Neutrophil (primary cell): ENCODE results near the gene GBGT1.
"Not testable (repeated sequence)": the region's sequence is repeated elsewhere in the genome, so short reads cannot be mapped to it uniquely, and the experiment has no call there.

Experiments used
- H3K27ac ChIP-seq: fragments of 200-600 bp; sonication (generic); 2 replicates; pipeline ENCODE4 v1.5.1; 2016; ENCODE audit warnings: mild to moderate bottlenecking, moderate library complexity
- H3K27me3 ChIP-seq: fragments of 200-600 bp; sonication (generic); 2 replicates; pipeline ENCODE4 v1.6.0; 2016; ENCODE audit warnings: mild to moderate bottlenecking
- H3K36me3 ChIP-seq: fragments of 200-600 bp; sonication (generic); 2 replicates; pipeline ENCODE4 v1.5.1; 2017
- H3K4me1 ChIP-seq, 2 experiments: fragments of 200-600 bp in 1 of 2; sonication (generic) in 1 of 2; 1 replicate in 1 of 2; 2 replicates in 1 of 2; pipeline versions ENCODE4 v1.5.1 to v1.6.1; 2013 to 2016; ENCODE audit warnings: low read depth in 1 of 2, low read length in 1 of 2, mild to moderate bottlenecking in 1 of 2, moderate library complexity in 1 of 2; ENCODE audit not compliant: control insufficient read depth in 1 of 2, insufficient read depth in 1 of 2
- H3K4me3 ChIP-seq, 2 experiments: fragments of 200-600 bp in 1 of 2; sonication (generic) in 1 of 2; 1 replicate in 1 of 2; 2 replicates in 1 of 2; pipeline ENCODE4 v1.5.1; 2013 to 2016; ENCODE audit warnings: low read depth in 1 of 2, low read length in 1 of 2, mild to moderate bottlenecking in 1 of 2, moderate library complexity in 1 of 2
- H3K9me3 ChIP-seq: fragments of 200-600 bp; sonication (generic); 2 replicates; pipeline ENCODE4 v1.5.1; 2016
- TF ChIP-seq, protein P1 (sequence below): fragments of 200-600 bp; sonication (generic); IDR thresholded peaks from 2 replicates; pipeline ENCODE4 v1.5.1; 2016; ENCODE audit warnings: antibody characterized with exemption

Gene GBGT1

GRCh38 chr9:133171161-133171961 is 7.6 kb upstream of the GBGT1 start:
- Histone ChIP-seq H3K27me3 (peaks cover 12% of the 10 kb centered on the region), H3K4me3 (no peak overlapping the region), H3K27ac (no peak overlapping the region), H3K36me3 (no peaks in the 10 kb centered on the region), H3K4me1 (no peaks in the 10 kb centered on the region), H3K9me3 (no peaks in the 10 kb centered on the region)
- TF ChIP-seq, protein P1, sequence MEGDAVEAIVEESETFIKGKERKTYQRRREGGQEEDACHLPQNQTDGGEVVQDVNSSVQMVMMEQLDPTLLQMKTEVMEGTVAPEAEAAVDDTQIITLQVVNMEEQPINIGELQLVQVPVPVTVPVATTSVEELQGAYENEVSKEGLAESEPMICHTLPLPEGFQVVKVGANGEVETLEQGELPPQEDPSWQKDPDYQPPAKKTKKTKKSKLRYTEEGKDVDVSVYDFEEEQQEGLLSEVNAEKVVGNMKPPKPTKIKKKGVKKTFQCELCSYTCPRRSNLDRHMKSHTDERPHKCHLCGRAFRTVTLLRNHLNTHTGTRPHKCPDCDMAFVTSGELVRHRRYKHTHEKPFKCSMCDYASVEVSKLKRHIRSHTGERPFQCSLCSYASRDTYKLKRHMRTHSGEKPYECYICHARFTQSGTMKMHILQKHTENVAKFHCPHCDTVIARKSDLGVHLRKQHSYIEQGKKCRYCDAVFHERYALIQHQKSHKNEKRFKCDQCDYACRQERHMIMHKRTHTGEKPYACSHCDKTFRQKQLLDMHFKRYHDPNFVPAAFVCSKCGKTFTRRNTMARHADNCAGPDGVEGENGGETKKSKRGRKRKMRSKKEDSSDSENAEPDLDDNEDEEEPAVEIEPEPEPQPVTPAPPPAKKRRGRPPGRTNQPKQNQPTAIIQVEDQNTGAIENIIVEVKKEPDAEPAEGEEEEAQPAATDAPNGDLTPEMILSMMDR = no peak

- Histone ChIP-seq H3K27me3 (peaks cover 18% of the 10 kb centered on the region), H3K36me3 (no peaks in the 10 kb centered on the region), H3K27ac (no peak overlapping the region), H3K4me1 (no peaks in the 10 kb centered on the region), H3K4me3 (no peak overlapping the region), H3K9me3 (no peaks in the 10 kb centered on the region)
- TF ChIP-seq, protein P1 = no peak
These were observed 7.0 kb upstream of the GBGT1 start for GRCh38 chr9:133170716-133171115.

DNA sequence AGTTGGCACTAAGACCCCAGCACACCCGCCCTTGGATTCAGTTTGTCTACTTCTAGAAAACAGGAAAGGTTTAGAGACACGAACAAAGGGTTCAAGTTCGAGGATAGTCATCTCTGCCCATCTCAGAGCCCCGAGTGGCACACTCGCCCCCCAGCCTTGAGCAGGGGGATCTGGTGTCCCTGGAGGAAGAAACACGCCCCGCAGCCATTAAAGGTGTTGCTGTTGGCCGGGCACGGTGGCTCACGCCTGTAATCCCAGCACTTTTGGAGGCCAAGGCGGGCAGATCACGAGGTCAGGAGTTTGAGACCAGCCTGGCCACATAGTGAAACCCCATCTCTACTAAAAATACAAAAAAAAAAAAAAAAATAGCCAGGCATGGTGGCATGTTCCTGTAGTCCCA is 6.0 kb upstream of the GBGT1 start:
- H3K27me3 ChIP-seq = peaks cover 22% of the 10 kb centered on the region
- not testable (repeated sequence) for H3K4me1 ChIP-seq, H3K36me3 ChIP-seq, H3K9me3 ChIP-seq, H3K4me3 ChIP-seq, H3K27ac ChIP-seq

DNA sequence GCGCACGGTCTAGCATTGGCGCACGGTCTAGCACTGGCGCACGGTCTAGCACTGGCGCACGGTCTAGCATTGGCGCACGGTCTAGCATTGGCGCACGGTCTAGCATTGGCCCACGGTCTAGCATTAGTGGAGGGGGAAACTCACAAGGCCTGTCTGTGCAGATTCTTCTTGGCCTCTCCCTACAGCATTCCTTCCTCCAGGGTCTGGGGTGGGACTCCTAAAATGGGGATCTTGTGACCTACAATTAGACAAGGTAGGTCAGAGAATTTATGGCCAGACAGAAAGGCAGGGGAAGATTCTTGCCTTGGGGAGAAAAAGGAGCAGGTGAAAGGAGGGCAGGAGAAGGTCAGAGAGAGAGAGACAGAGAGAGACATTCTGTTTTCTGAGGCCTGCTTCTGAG is 5.4 kb upstream of the GBGT1 start:
- Histone ChIP-seq H3K4me3 (no peak overlapping the region), H3K27ac (no peak overlapping the region), H3K36me3 (no peaks in the 10 kb centered on the region), H3K4me1 (peaks cover 3 to 5% of the 10 kb centered on the region in 2 experiments), H3K27me3 (peaks cover 24% of the 10 kb centered on the region), H3K9me3 (no peaks in the 10 kb centered on the region)
- TF ChIP-seq, protein P1 = no peak

GRCh38 chr9:133168432-133168831 is 4.7 kb upstream of the GBGT1 start:
- Histone ChIP-seq H3K36me3 (no peaks in the 10 kb centered on the region), H3K27me3 (peaks cover 24% of the 10 kb centered on the region), H3K9me3 (no peaks in the 10 kb centered on the region), H3K4me3 (no peak overlapping the region), H3K4me1 (peaks cover 6 to 10% of the 10 kb centered on the region in 2 experiments), H3K27ac (no peak overlapping the region)
- TF ChIP-seq, protein P1 = no peak

GRCh38 chr9:133167769-133168168 is 4.1 kb upstream of the GBGT1 start:
- TF ChIP-seq, protein P1 = no peak
- Histone ChIP-seq H3K4me1 (peaks cover 11 to 17% of the 10 kb centered on the region in 2 experiments), H3K27me3 (peaks cover 26% of the 10 kb centered on the region), H3K27ac (no peak overlapping the region), H3K36me3 (no peaks in the 10 kb centered on the region), H3K4me3 (no peak overlapping the region), H3K9me3 (no peaks in the 10 kb centered on the region)
